ENCODE results near the gene JAKMIP3. TPM values are rescaled to one million over a fixed set of nuclear protein-coding genes. Genes with fewer than 3 reads are reported as not detected.

The JAKMIP3 gene
- total RNA-seq: 0.05 and 0.11 TPM in 2 replicates
- 0.26 TPM for polyA plus RNA-seq (2012)

DNA sequence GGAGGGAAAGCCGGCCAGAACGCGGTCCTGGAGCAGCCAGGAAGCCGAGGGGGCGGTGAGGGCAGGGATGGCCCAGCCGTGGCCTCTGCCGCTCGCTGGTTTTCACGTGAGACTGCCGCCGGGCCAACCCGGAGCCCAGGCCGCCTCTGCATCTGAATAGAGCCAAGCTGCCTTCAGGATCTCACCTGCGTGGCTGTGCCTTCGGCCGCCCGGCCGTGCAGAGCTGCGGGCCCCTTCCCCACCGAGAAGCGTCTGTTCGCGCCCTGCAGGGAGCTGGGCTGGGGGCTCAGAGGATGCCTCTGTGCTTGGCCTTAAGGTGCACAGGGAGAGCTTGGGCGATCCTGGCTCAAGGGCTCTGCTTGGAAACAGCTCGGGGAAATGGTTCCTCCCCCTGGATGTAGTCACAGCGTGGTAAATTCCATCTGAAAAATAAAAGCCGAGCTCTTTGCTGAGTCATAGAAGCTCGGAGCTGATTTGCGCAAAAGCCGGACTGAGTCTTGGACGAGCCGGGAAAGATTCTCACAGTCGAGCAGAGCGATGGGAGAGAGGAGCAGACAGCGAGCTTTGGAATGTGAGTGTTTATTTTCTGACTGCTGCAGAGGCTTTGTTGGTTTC is at the start of gene JAKMIP3:
JAKMIP3 (plus strand) TSS at position 456 of the 615 bp plus-strand sequence. CDS start 38,863 bp downstream, outside the sequence.
- peak; percentile 73 for DNase-seq (ENCODE audit: low read depth)

GRCh38 chr10:132016514-132016913 is 49.2 kb upstream of the JAKMIP3 start:
- no peak for DNase-seq (ENCODE audit: low read depth)

GRCh38 chr10:132018446-132018845 is 47.3 kb upstream of the JAKMIP3 start:
- no peak for DNase-seq (ENCODE audit: low read depth)

GRCh38 chr10:132019366-132019765 is 46.4 kb upstream of the JAKMIP3 start:
- DNase-seq (ENCODE audit: low read depth): no peak

GRCh38 chr10:132020456-132020855 is 45.3 kb upstream of the JAKMIP3 start:
- no peak for DNase-seq (ENCODE audit: low read depth)

GRCh38 chr10:132021046-132021445 is 44.7 kb upstream of the JAKMIP3 start:
- DNase-seq (ENCODE audit: low read depth): no peak

DNA sequence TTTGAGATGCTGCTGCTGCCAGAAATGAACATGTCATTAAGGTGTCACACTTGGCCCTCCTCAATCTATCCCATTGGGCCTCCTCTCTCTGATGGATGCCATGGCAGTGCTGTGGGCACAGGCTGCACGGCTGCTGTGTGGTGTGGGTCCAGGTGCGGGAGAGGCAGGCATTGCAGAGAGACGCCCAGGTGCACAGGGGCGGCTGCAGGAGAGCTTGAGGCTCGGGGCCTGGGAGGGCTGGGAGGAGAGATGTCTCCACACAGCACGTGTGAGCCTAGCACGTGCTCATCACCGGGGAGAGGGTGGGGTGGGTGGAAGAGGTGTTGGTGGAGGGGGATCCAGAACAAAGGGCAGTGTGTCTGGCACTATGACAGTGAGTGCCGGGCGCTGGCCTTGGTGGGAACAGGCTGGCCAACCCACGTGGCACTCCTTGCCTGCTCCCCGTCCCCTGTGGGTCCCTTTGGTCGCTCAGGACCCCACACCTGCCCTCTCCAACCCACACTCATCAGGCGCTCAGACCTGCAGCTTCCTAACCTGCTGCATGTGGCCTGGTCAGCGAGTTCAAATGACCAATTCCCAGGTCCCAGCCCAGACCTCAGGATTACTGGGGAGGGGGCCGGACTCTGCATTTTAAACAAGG is 44.1 kb upstream of the JAKMIP3 start:
- DNase-seq (ENCODE audit: low read depth): no peak

DNA sequence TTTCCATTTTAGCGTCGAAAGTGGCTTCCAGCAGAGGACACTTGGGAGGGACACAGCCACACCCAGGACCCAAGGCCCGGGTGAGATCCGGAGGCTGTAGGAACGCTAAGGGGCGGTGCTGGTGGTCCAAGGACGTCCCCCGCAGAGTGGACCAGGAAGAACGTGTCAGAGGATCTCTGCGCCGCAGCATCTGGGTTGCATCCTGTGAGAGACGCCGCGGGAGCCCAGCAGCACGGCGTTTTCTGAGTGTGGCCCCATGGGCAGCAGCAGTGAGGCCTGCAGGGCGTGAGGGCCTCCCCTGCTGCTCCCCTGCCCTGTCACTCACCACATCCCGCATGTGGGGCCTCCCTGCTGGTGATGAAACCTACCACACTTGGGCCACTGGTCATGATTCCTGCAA is 43.5 kb upstream of the JAKMIP3 start:
- DNase-seq (ENCODE audit: low read depth): no peak

GRCh38 chr10:132023092-132023811 is 42.5 kb upstream of the JAKMIP3 start:
- DNase-seq (ENCODE audit: low read depth): peak; percentile 68

GRCh38 chr10:132027423-132027983 is 38.2 kb upstream of the JAKMIP3 start:
- DNase-seq (ENCODE audit: low read depth): peak; percentile 13

DNA sequence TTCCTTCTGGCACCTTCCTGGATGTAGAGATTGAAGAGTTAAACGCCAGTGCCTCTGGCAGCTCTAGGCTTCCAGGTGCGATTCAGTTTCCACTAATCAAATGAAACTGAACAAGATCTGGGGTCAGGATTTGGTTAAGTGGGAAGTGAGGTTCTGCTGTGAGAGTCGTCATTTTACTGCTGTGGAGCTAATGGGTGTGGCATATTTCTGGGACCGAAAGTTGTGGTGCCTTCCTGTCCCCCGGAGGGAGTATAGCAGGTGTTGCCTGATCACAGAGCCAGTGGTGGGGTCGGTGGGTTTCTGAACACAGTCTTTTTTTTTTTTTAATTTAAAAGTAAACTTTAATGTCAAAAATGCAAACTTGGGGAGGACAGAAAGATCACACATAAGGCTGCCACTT is 37.0 kb upstream of the JAKMIP3 start:
- no peak for DNase-seq (ENCODE audit: low read depth)

DNA sequence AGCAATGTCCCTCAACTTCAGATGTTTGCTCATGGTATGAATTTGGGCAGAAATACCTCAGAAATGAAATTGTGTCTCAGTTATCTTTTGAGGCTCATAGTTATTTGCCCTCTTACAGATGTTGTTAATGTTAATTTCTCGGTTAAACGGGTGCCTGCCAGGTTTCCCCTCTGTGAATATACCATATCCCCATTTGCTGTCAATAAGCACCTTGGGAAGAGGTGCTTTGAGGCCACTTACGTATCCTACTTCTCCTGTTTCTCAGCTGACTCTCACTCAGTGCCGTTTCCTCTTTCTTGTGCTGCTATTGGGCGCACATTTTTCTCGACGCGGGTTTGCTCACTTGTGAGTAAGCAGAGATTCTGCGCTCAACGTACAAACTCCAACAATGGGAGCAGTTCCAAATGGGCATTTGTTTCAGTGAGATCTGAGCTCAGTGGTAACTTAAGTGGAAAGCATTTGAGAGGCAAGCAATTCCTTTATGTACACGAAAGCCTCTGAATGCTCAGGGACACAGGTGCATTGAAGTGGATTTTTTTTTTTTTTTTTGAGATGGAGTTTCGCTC is 34.8 kb upstream of the JAKMIP3 start:
- DNase-seq (ENCODE audit: low read depth): no peak

- no peak for DNase-seq (ENCODE audit: low read depth)
These were observed 32.1 kb upstream of the JAKMIP3 start for GRCh38 chr10:132033632-132034031.

GRCh38 chr10:132035476-132035875 is 30.3 kb upstream of the JAKMIP3 start:
- DNase-seq (ENCODE audit: low read depth): no peak

DNA sequence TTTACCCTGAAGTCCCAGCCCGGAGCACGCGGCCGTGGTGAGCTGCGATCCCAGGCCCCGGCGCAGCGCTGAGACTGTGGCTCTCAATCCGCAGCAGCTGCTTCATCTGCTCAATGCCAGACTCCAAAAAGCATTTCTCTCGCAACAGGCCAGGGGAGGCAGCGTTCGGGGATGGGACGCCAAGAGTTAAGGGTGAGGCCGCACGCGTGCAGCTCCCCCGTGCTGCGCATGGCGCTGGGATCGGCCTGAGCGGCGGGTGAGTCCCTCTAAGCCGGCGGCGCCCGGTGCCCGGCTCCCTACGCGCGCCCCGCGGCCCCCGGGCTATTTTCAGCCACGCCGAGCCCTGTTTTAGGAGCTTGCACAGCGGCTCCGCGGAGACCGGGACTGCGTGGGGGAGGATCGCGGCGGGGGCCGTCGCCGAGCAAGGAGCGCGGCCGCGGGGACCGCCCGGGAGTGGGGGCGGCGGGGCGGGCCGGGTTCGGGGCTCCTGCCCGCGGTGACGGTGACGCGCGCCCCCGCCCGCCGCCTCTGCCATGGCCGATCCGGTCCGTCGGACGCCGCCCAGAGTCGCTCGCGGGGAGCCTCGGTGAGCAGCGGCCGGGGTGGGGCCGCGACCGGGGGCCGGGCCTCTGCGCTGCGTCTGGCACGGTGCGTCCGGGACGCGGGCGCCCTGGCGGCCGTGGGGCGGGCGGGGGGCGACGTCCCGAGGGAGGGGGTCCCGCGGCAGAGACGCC is 29.4 kb upstream of the JAKMIP3 start:
- DNase-seq (ENCODE audit: low read depth): peak; percentile 44

GRCh38 chr10:132036887-132037675 is 28.7 kb upstream of the JAKMIP3 start:
- DNase-seq (ENCODE audit: low read depth): no peak

DNA sequence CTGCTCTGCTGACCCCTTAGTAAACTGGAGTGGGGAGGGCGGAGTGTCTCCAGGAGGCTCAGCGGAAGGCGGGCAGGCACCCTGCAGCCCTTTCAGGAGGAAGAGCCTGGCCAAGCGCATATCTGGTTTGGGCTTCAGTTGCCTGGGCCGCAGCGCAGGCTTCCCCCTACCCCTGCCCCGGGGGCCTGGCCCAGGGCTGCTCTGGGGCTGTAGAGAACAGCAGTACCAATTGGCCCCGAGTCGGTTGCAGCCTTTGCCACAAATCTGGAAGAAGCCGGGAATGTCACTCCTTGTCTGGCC is 28.1 kb upstream of the JAKMIP3 start:
- DNase-seq (ENCODE audit: low read depth): no peak

DNA sequence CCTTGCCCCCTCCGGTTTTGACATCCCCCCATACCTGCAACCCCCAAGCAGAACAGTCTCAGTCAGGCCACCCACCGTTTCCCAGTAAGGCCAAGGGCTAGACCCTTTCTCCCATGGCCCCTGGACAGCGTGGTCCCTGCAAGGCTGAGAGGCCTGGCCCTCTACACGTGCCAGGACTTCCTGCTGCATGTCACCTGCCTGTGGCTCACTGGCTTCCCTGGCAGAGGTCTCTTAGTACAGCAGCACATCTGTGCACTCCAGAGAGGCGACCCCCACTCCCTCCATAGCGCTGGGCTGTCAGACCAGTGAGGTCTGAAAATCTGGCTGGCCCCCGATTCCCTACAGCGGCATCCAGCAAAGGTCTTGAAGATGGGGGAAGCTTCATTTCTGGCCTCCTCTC is 26.4 kb upstream of the JAKMIP3 start:
- DNase-seq (ENCODE audit: low read depth): no peak

DNA sequence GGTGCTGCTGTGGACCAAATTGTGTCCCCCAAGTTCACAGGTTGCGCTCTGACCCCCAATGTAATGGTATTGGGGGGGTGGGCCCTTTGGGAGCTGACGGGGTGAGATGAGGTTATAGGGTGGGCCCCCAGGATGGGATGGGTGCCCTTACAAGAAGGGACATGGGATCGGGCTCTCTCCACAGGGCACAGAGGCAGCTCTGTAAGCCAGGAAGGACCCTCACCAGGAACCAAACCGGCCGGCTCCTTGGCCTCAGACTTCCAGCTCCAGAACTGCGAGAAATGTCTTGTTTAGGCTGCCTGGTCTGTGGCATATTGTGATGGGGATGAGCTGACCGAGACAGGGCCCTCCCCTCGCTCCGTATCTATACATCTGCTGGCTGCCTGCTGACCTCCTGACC is 25.7 kb upstream of the JAKMIP3 start:
- no peak for DNase-seq (ENCODE audit: low read depth)

DNA sequence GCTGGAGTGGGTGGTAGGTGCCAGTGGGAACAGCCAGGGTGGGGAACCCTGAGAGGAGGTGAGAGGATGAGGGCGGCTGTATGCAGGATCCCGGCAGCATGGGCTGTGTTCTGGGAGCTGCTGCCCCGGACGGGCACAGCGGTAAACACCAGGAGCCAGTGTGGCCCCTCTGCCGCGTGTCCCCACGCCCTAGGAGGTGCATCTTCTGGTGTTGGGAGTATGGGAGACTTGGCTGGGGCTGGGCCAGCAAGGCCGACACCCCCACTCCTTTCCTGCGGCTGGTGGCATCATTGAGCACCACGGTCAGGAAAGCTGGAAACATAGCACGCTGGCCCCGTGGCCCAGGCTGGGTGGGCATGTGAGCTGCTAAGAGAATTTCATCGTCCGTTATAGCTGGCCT is 24.4 kb upstream of the JAKMIP3 start:
- no peak for DNase-seq (ENCODE audit: low read depth)
